Fibroblast of skin of right biceps (primary cell): Measurements from ENCODE around the gene TNFRSF18.
"Not testable (repeated sequence)": the region's sequence is repeated elsewhere in the genome, so short reads cannot be mapped to it uniquely, and the experiment has no call there.

ENCODE experiments used
- DNase-seq: peaks from one replicate; pipeline ENCODE4 v3.0.0-alpha.2; 2013

Gene TNFRSF18

GRCh38 chr1:1195726-1196125 lies 10.7 kb downstream of the TNFRSF18 start:
- DNase-seq: not testable (repeated sequence)

- DNase-seq: no peak
Observed at GRCh38 chr1:1194723-1195122, 11.7 kb downstream of the TNFRSF18 start.

GRCh38 chr1:1191734-1192133 lies 14.7 kb downstream of the TNFRSF18 start:
- no peak for DNase-seq

GRCh38 chr1:1189111-1189510 lies 17.3 kb downstream of the TNFRSF18 start:
- no peak for DNase-seq

- peak; percentile 10 for DNase-seq
Observed at GRCh38 chr1:1187938-1188337, 18.5 kb downstream of the TNFRSF18 start.

GRCh38 chr1:1185101-1185765 lies 21.2 kb downstream of the TNFRSF18 start:
- DNase-seq: no peak

- DNase-seq: no peak
Observed at GRCh38 chr1:1183833-1184775, 22.3 kb downstream of the TNFRSF18 start.

GRCh38 chr1:1183221-1183747 lies 23.1 kb downstream of the TNFRSF18 start:
- DNase-seq: no peak

- DNase-seq: no peak
Observed at GRCh38 chr1:1182491-1183220, 23.7 kb downstream of the TNFRSF18 start.

- DNase-seq: no peak
Observed at GRCh38 chr1:1181938-1182410, 24.4 kb downstream of the TNFRSF18 start.

- no peak for DNase-seq
Observed at GRCh38 chr1:1181129-1181937, 25.1 kb downstream of the TNFRSF18 start.

GRCh38 chr1:1179983-1180861 lies 26.2 kb downstream of the TNFRSF18 start:
- DNase-seq: no peak

GRCh38 chr1:1179346-1179982 lies 26.9 kb downstream of the TNFRSF18 start:
- DNase-seq: no peak

- DNase-seq: no peak
Observed at GRCh38 chr1:1178794-1179331, 27.5 kb downstream of the TNFRSF18 start.

GRCh38 chr1:1177452-1178206 lies 28.8 kb downstream of the TNFRSF18 start:
- DNase-seq: no peak

- DNase-seq: no peak
Observed at GRCh38 chr1:1176931-1177330, 29.5 kb downstream of the TNFRSF18 start.

- not testable (repeated sequence) for DNase-seq
Observed at GRCh38 chr1:1176063-1176761, 30.2 kb downstream of the TNFRSF18 start.

GRCh38 chr1:1175221-1176062 lies 30.9 kb downstream of the TNFRSF18 start:
- DNase-seq: no peak
